GM12892 (cell line): Measurements from ENCODE around the gene L1CAM.

ENCODE experiments used
- POLR2AphosphoS5 ChIP-seq: IDR thresholded peaks from 2 replicates; pipeline ENCODE4 v1.6.1; 2011; ENCODE audit warnings: low read depth, low read length, control low read depth
- TAF1 ChIP-seq: IDR thresholded peaks from 2 replicates; pipeline ENCODE4 v1.6.1; 2011; ENCODE audit warnings: low read depth, mild to moderate bottlenecking, control low read depth, low read length, borderline replicate concordance

- TF ChIP-seq POLR2AphosphoS5, result no peak
- TF ChIP-seq TAF1, result no peak
These were observed 37.6 kb downstream of the L1CAM start for GRCh38 chrX:153848325-153848724.
